Measurements from ENCODE around the gene CD9.

CD9 gene

DNA sequence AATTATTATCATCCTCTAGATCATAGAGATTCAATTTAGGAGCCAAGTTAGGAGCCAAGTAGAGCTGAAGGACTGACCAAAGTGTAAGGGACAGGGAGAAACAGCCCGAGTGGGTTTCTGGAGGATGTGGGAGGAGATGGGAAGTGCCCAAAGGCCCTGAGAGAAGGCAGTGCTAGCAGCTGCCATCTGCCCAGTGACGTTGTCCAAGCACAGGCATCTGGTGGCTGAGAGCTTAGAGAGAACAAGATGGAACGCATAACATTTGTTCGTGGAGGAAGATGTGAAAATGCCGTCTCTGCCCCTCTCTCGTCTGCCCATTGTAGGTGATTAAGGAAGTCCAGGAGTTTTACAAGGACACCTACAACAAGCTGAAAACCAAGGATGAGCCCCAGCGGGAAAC is 34.7 kb downstream of the CD9 start:
- TF ChIP-seq EZH2 (IDR thresholded peaks at IDR 0.05; ENCODE audit: borderline replicate concordance, low read length) (no peak), CTCF (IDR thresholded peaks at IDR 0.05; ENCODE audit: low read length) (no peak)
- no peak overlapping the region for H3K4me2 ChIP-seq (ENCODE audit: low read length)
- no peaks in the 10 kb centered on the region for H3K9me3 ChIP-seq (ENCODE audit: low read length)
- peaks cover 52% of the 10 kb centered on the region for H3K36me3 ChIP-seq (ENCODE audit: insufficient read depth, low read length)
- H3K9me2 ChIP-seq (ENCODE audit: low read depth, low read length): no peaks in the 10 kb centered on the region
- H3K27me3 ChIP-seq (ENCODE audit: insufficient read depth, low read length): no peaks in the 10 kb centered on the region
- no peak overlapping the region for H3K9ac ChIP-seq (ENCODE audit: low read length)
- H4K20me1 ChIP-seq (ENCODE audit: insufficient read depth, low read length): no peaks in the 10 kb centered on the region
- H3F3A ChIP-seq (ENCODE audit: insufficient read depth, low read length): no peaks in the 10 kb centered on the region
- H3K27ac ChIP-seq (ENCODE audit: low read depth, low read length, poor library complexity, severe bottlenecking): peak overlapping the region; percentile 46
- H3K79me2 ChIP-seq (ENCODE audit: insufficient read depth, low read length): no peaks in the 10 kb centered on the region
- H3K4me1 ChIP-seq (ENCODE audit: insufficient read depth, low read length, severe bottlenecking): peaks cover 52% of the 10 kb centered on the region
- no peak overlapping the region for H3K4me3 ChIP-seq (ENCODE audit: low read depth, low read length, poor library complexity, severe bottlenecking)
- no peak overlapping the region for H2AFZ ChIP-seq (ENCODE audit: low read length)

GRCh38 chr12:6235499-6235898 is 35.3 kb downstream of the CD9 start:
- Histone ChIP-seq H3K79me2 (ENCODE audit: insufficient read depth, low read length) (no peaks in the 10 kb centered on the region), H3K4me3 (ENCODE audit: low read depth, low read length, poor library complexity, severe bottlenecking) (no peak overlapping the region), H4K20me1 (ENCODE audit: insufficient read depth, low read length) (no peaks in the 10 kb centered on the region), H2AFZ (ENCODE audit: low read length) (no peak overlapping the region), H3K9me3 (ENCODE audit: low read length) (no peaks in the 10 kb centered on the region), H3K4me2 (ENCODE audit: low read length) (no peak overlapping the region), H3K27me3 (ENCODE audit: insufficient read depth, low read length) (no peaks in the 10 kb centered on the region), H3F3A (ENCODE audit: insufficient read depth, low read length) (no peaks in the 10 kb centered on the region), H3K27ac (ENCODE audit: low read depth, low read length, poor library complexity, severe bottlenecking) (peak overlapping the region; percentile 46), H3K9me2 (ENCODE audit: low read depth, low read length) (no peaks in the 10 kb centered on the region), H3K4me1 (ENCODE audit: insufficient read depth, low read length, severe bottlenecking) (peaks cover 46% of the 10 kb centered on the region), H3K9ac (ENCODE audit: low read length) (no peak overlapping the region; the same call in 1 of the 2 replicates), H3K36me3 (ENCODE audit: insufficient read depth, low read length) (peaks cover 56% of the 10 kb centered on the region)
- TF ChIP-seq EZH2 (IDR thresholded peaks at IDR 0.05; ENCODE audit: borderline replicate concordance, low read length): no peak
- TF ChIP-seq CTCF (IDR thresholded peaks at IDR 0.05; ENCODE audit: low read length): no peak

GRCh38 chr12:6235906-6236640 is 35.9 kb downstream of the CD9 start:
- H3K4me3 ChIP-seq (ENCODE audit: low read depth, low read length, poor library complexity, severe bottlenecking): no peak overlapping the region
- TF ChIP-seq CTCF (IDR thresholded peaks at IDR 0.05; ENCODE audit: low read length) (no peak), EZH2 (IDR thresholded peaks at IDR 0.05; ENCODE audit: borderline replicate concordance, low read length) (no peak)
- no peaks in the 10 kb centered on the region for H3F3A ChIP-seq (ENCODE audit: insufficient read depth, low read length)
- H2AFZ ChIP-seq (ENCODE audit: low read length): no peak overlapping the region
- H3K4me1 ChIP-seq (ENCODE audit: insufficient read depth, low read length, severe bottlenecking): peaks cover 40% of the 10 kb centered on the region
- H3K4me2 ChIP-seq (ENCODE audit: low read length): no peak overlapping the region
- H3K27ac ChIP-seq (ENCODE audit: low read depth, low read length, poor library complexity, severe bottlenecking): peak overlapping the region; percentile 46
- no peaks in the 10 kb centered on the region for H3K27me3 ChIP-seq (ENCODE audit: insufficient read depth, low read length)
- H3K9me3 ChIP-seq (ENCODE audit: low read length): no peaks in the 10 kb centered on the region
- no peaks in the 10 kb centered on the region for H3K79me2 ChIP-seq (ENCODE audit: insufficient read depth, low read length)
- no peaks in the 10 kb centered on the region for H3K9me2 ChIP-seq (ENCODE audit: low read depth, low read length)
- peaks cover 60% of the 10 kb centered on the region for H3K36me3 ChIP-seq (ENCODE audit: insufficient read depth, low read length)
- H4K20me1 ChIP-seq (ENCODE audit: insufficient read depth, low read length): no peaks in the 10 kb centered on the region
- H3K9ac ChIP-seq (ENCODE audit: low read length): no peak overlapping the region; the same call in 1 of the 2 replicates

Data from OCI-LY1 (cell line).